MM.1S (cell line): ENCODE results near the gene NEURL1.

ENCODE experiments used
- DNase-seq: peaks from one replicate; pipeline ENCODE4 v3.0.0-alpha.2; 2015
- H2AFZ ChIP-seq: fragments of 300-600 bp; sonication (generic); 2 replicates; pipeline ENCODE4 v1.6.0; 2016; ENCODE audit warnings: antibody characterized with exemption, low read length
- H3F3A ChIP-seq: fragments of 300-600 bp; sonication (generic); 2 replicates; pipeline ENCODE4 v1.6.1; 2016; ENCODE audit warnings: mild to moderate bottlenecking, antibody characterized with exemption, low read length, moderate library complexity, mixed read lengths; ENCODE audit not compliant: insufficient read depth
- H3K27ac ChIP-seq: fragments of 300-600 bp; sonication (generic); 2 replicates; pipeline ENCODE4 v1.5.1; 2016; ENCODE audit warnings: mild to moderate bottlenecking, low read length
- H3K27me3 ChIP-seq: fragments of 300-600 bp; sonication (generic); replicated peaks from 2 replicates; pipeline ENCODE4 v1.6.0; 2016; ENCODE audit warnings: low read length; ENCODE audit not compliant: insufficient read depth
- H3K36me3 ChIP-seq: fragments of 300-600 bp; sonication (generic); replicated peaks from 2 replicates; pipeline ENCODE4 v1.6.1; 2016; ENCODE audit warnings: mild to moderate bottlenecking, low read length, mixed read lengths; ENCODE audit not compliant: insufficient read depth
- H3K4me1 ChIP-seq: fragments of 300-600 bp; sonication (generic); 2 replicates; pipeline ENCODE4 v1.6.1; 2016; ENCODE audit warnings: low read length, mixed read lengths
- H3K4me2 ChIP-seq: fragments of 300-600 bp; sonication (generic); 2 replicates; pipeline ENCODE4 v1.6.0; 2016; ENCODE audit warnings: low read depth, low read length
- H3K4me3 ChIP-seq: fragments of 300-600 bp; sonication (generic); 2 replicates; pipeline ENCODE4 v1.5.1; 2016; ENCODE audit warnings: low read length, mixed read lengths
- H3K79me2 ChIP-seq: fragments of 300-600 bp; sonication (generic); 2 replicates; pipeline ENCODE4 v1.6.1; 2016; ENCODE audit warnings: mixed run types, low read length, mixed read lengths
- H3K9ac ChIP-seq: fragments of 300-600 bp; sonication (generic); 2 replicates; pipeline ENCODE4 v1.6.1; 2016; ENCODE audit warnings: low read length, mixed read lengths
- H3K9me2 ChIP-seq: fragments of 300-600 bp; sonication (generic); replicated peaks from 2 replicates; pipeline ENCODE4 v1.6.1; 2016; ENCODE audit warnings: mild to moderate bottlenecking, low read length, mixed read lengths; ENCODE audit not compliant: insufficient read depth
- H3K9me3 ChIP-seq: fragments of 300-600 bp; sonication (generic); replicated peaks from 2 replicates; pipeline ENCODE4 v1.6.1; 2016; ENCODE audit warnings: mild to moderate bottlenecking, low read length, mixed read lengths; ENCODE audit not compliant: insufficient read depth
- H4K20me1 ChIP-seq: fragments of 300-600 bp; sonication (generic); 2 replicates; pipeline ENCODE4 v1.6.1; 2016; ENCODE audit warnings: mild to moderate bottlenecking, low read length, moderate library complexity, mixed read lengths; ENCODE audit not compliant: insufficient read depth
- CTCF ChIP-seq: fragments of 300-600 bp; sonication (generic); IDR thresholded peaks from 2 replicates; pipeline ENCODE4 v1.5.1; 2016; ENCODE audit warnings: antibody characterized with exemption, low read length, mixed read lengths
- EZH2 ChIP-seq: fragments of 300-600 bp; sonication (generic); optimal IDR thresholded peaks from 2 replicates; pipeline ENCODE3; 2017; ENCODE audit warnings: low read depth, mild to moderate bottlenecking, antibody characterized with exemption, low read length, mixed read lengths
- EZH2phosphoT487 ChIP-seq: fragments of 300-600 bp; sonication (generic); IDR thresholded peaks from 2 replicates; pipeline ENCODE4 v1.6.1; 2018; ENCODE audit warnings: antibody characterized with exemption, low read length

The NEURL1 gene

GRCh38 chr10:103490986-103491314 is 2.6 kb upstream of the NEURL1 start:
- no peaks in the 10 kb centered on the region for H3K9me2 ChIP-seq
- peak overlapping the region; percentile 67 for H3K4me2 ChIP-seq
- no peaks in the 10 kb centered on the region for H3K27me3 ChIP-seq
- peak overlapping the region; percentile 74 for H3K9ac ChIP-seq
- no peak overlapping the region for H2AFZ ChIP-seq
- H4K20me1 ChIP-seq = no peaks in the 10 kb centered on the region
- no peaks in the 10 kb centered on the region for H3K9me3 ChIP-seq
- H3K36me3 ChIP-seq = no peaks in the 10 kb centered on the region
- DNase-seq = no peak
- no peak overlapping the region for H3K4me3 ChIP-seq
- TF ChIP-seq EZH2phosphoT487 = no peak
- TF ChIP-seq EZH2 = no peak
- TF ChIP-seq CTCF = no peak
- H3F3A ChIP-seq = peaks cover 30% of the 10 kb centered on the region
- H3K27ac ChIP-seq = peak overlapping the region; percentile 85
- peaks cover 40% of the 10 kb centered on the region for H3K4me1 ChIP-seq
- 0 out of 2 replicates have a peak, but pooled peaks cover 13% of the 10 kb centered on the region for H3K79me2 ChIP-seq

GRCh38 chr10:103491729-103492364 is 1.7 kb upstream of the NEURL1 start:
- Histone ChIP-seq H3K4me3 (no peak overlapping the region), H3K9me2 (no peaks in the 10 kb centered on the region), H3K36me3 (no peaks in the 10 kb centered on the region), H4K20me1 (no peaks in the 10 kb centered on the region), H3K4me1 (peaks cover 38% of the 10 kb centered on the region), H3K9me3 (no peaks in the 10 kb centered on the region), H2AFZ (no peak overlapping the region), H3K79me2 (peaks cover 13% of the 10 kb centered on the region; the same call in 1 of the 2 replicates), H3K4me2 (no peak overlapping the region), H3K27ac (no peak overlapping the region), H3F3A (peaks cover 25% of the 10 kb centered on the region), H3K9ac (no peak overlapping the region), H3K27me3 (no peaks in the 10 kb centered on the region)
- no peak for TF ChIP-seq CTCF
- no peak for TF ChIP-seq EZH2phosphoT487
- DNase-seq = no peak

GRCh38 chr10:103492655-103493261 is 747 bp upstream of the NEURL1 start:
- Histone ChIP-seq H3K4me1 (peaks cover 42% of the 10 kb centered on the region), H3K79me2 (peaks cover 18% of the 10 kb centered on the region; the same call in 1 of the 2 replicates), H3K9me2 (no peaks in the 10 kb centered on the region), H3K27ac (no peak overlapping the region), H3K4me2 (peak overlapping the region; percentile 87), H3K9ac (peak overlapping the region; percentile 92), H3K27me3 (no peaks in the 10 kb centered on the region), H3K4me3 (peak overlapping the region; percentile 72; the same call in 1 of the 2 replicates), H3F3A (peaks cover 28% of the 10 kb centered on the region), H2AFZ (no peak overlapping the region), H3K9me3 (no peaks in the 10 kb centered on the region), H3K36me3 (no peaks in the 10 kb centered on the region), H4K20me1 (no peaks in the 10 kb centered on the region)
- no peak for DNase-seq
- no peak for TF ChIP-seq EZH2
- no peak for TF ChIP-seq CTCF
- no peak for TF ChIP-seq EZH2phosphoT487
